HG03280 (cell line): ENCODE data around the gene GOLGA1.
"Not testable (repeated sequence)": the region's sequence is repeated elsewhere in the genome, so short reads cannot be mapped to it uniquely, and the experiment has no call there.

Source experiments
- ATAC-seq: cut with Tn5 transposase; IDR thresholded peaks from one replicate; pipeline ENCODE4 v1.9.1; 2021; ENCODE audit warnings: mild to moderate bottlenecking, moderate library complexity; ENCODE audit not compliant: unreplicated experiment

GOLGA1 gene

GRCh38 chr9:124859803-124860581, 80.9 kb downstream of the GOLGA1 start:
- no peak for ATAC-seq

GRCh38 chr9:124858330-124859046, 82.4 kb downstream of the GOLGA1 start:
- no peak for ATAC-seq

GRCh38 chr9:124857533-124858162, 83.2 kb downstream of the GOLGA1 start:
- ATAC-seq: no peak

- ATAC-seq: no peak
Observed at GRCh38 chr9:124855944-124856765, 84.7 kb downstream of the GOLGA1 start.

GRCh38 chr9:124855566-124855943, 85.3 kb downstream of the GOLGA1 start:
- no peak for ATAC-seq

GRCh38 chr9:124854822-124855221, 86.1 kb downstream of the GOLGA1 start:
- ATAC-seq: no peak

- no peak for ATAC-seq
Observed at GRCh38 chr9:124854161-124854560, 86.7 kb downstream of the GOLGA1 start.

GRCh38 chr9:124853605-124854143, 87.2 kb downstream of the GOLGA1 start:
- ATAC-seq: peak; percentile 3

- ATAC-seq: peak; percentile 61
Observed at GRCh38 chr9:124852829-124853531, 87.9 kb downstream of the GOLGA1 start, which contains the start of gene WDR38. Gene WDR38, plus strand, starts transcription at chr9:124853460. Its CDS starts 72 bp downstream, at chr9:124853532.

GRCh38 chr9:124852121-124852828, 88.6 kb downstream of the GOLGA1 start:
- ATAC-seq: no peak

GRCh38 chr9:124849801-124850200, 91.1 kb downstream of the GOLGA1 start:
- ATAC-seq: no peak

GRCh38 chr9:124846969-124847368, 93.9 kb downstream of the GOLGA1 start:
- ATAC-seq: no peak

- not testable (repeated sequence) for ATAC-seq
Observed at GRCh38 chr9:124846467-124846866, 94.4 kb downstream of the GOLGA1 start.

GRCh38 chr9:124844291-124844690, 96.6 kb downstream of the GOLGA1 start:
- ATAC-seq: no peak

GRCh38 chr9:124843456-124844034, 97.3 kb downstream of the GOLGA1 start:
- ATAC-seq: no peak

- no peak for ATAC-seq
Observed at GRCh38 chr9:124841075-124841821, 99.6 kb downstream of the GOLGA1 start.

GRCh38 chr9:124840300-124840833, 100.5 kb downstream of the GOLGA1 start:
- ATAC-seq: no peak
